ENCODE data around the gene SULT1B1. TPM values are rescaled to one million over a fixed set of nuclear protein-coding genes. Genes with fewer than 3 reads are reported as not detected.

The SULT1B1 gene
- total and polyA plus RNA-seq, 12 donors, result 0.22 to 2.7 (median 0.44) TPM

- no peak overlapping the region for H3K27ac ChIP-seq
- ATAC-seq (no peak), DNase-seq (no peak)
- 90% methylated on average over 1 of the region's 1 CpG for WGBS, 2 donors
- no peak for TF ChIP-seq CTCF (IDR thresholded peaks at IDR 0.05)
- intact Hi-C loops (cut with DNase I), result loop anchor here in 3 of 10 donors (10.0 kb wide), 2 partner anchors 187 to 807 kb away; no protein-coding TSS in a partner anchor
- H3K36me3 ChIP-seq, result no peaks in the 10 kb centered on the region
- H3K4me3 ChIP-seq, result no peak overlapping the region
- no peaks in the 10 kb centered on the region for H3K4me1 ChIP-seq
- no peaks in the 10 kb centered on the region for H3K27me3 ChIP-seq
- peaks cover 0 to 49% (median 7%) of the 10 kb centered on the region in 11 donors for H3K9me3 ChIP-seq
Measured at GRCh38 chr4:69697536-69698242, 62.7 kb downstream of the SULT1B1 start.

GRCh38 chr4:69689599-69689998 lies 70.8 kb downstream of the SULT1B1 start:
- no peak for ATAC-seq
- intact Hi-C loops (cut with DNase I), result loop anchor here in 5 of 10 donors (2.0 to 10.0 kb wide), 5 partner anchors 185 to 875 kb away; no protein-coding TSS in a partner anchor

GRCh38 chr4:69684804-69685203 lies 75.6 kb downstream of the SULT1B1 start:
- 64 to 69% methylated on average over 4 of the region's 4 CpGs for WGBS, 2 donors
- DNase-seq (no peak), ATAC-seq (no peak)
- Histone ChIP-seq H3K27ac (no peak overlapping the region), H3K4me3 (no peak overlapping the region), H3K27me3 (no peaks in the 10 kb centered on the region), H3K9me3 (no peaks in the 10 kb centered on the region), H3K4me1 (no peaks in the 10 kb centered on the region), H3K36me3 (no peaks in the 10 kb centered on the region)
- no peak for TF ChIP-seq CTCF (IDR thresholded peaks at IDR 0.05)
- intact Hi-C loops (cut with DNase I), result loop anchor here in 4 of 10 donors (10.0 kb wide), 4 partner anchors 190 to 880 kb away; no protein-coding TSS in a partner anchor

More at GRCh38 chr4:69689599-69689998, 70.8 kb downstream of the SULT1B1 start:
- no peak overlapping the region for H3K4me3 ChIP-seq
- H3K9me3 ChIP-seq, result peaks cover 0 to 5% (median 0%) of the 10 kb centered on the region in 11 donors
- H3K27me3 ChIP-seq, result no peaks in the 10 kb centered on the region
- no peak overlapping the region for H3K27ac ChIP-seq
- no peaks in the 10 kb centered on the region for H3K4me1 ChIP-seq
- peak; percentile 12 to 65 (median 56) for TF ChIP-seq CTCF (IDR thresholded peaks at IDR 0.05)
- 0 to 3% methylated on average over 1 of the region's 1 CpG for WGBS, 2 donors
- no peak for DNase-seq
- H3K36me3 ChIP-seq, result no peaks in the 10 kb centered on the region

Other genes with a start within 250 kb of the SULT1B1 start
- not detected for gene UGT2A2, start 121.0 kb downstream of the SULT1B1 start, total RNA-seq
- gene UGT2A2, start 121.0 kb downstream of the SULT1B1 start, polyA plus RNA-seq, result not detected
- not detected for gene UGT2A1, start 107.4 kb downstream of the SULT1B1 start, total RNA-seq
- not detected for gene UGT2A1, start 107.4 kb downstream of the SULT1B1 start, polyA plus RNA-seq
- gene SULT1E1, start 99.5 kb upstream of the SULT1B1 start, total RNA-seq, result not detected
- not detected for gene SULT1E1, start 99.5 kb upstream of the SULT1B1 start, polyA plus RNA-seq
- gene CSN1S1, start 170.4 kb upstream of the SULT1B1 start, total RNA-seq, result not detected
- under 1 TPM in 1 of 2 donors, not detected in 1; 0.26 TPM for gene CSN1S1, start 170.4 kb upstream of the SULT1B1 start, polyA plus RNA-seq
- not detected for gene CSN2, start 205.1 kb upstream of the SULT1B1 start, total RNA-seq
- not detected for gene CSN2, start 205.1 kb upstream of the SULT1B1 start, polyA plus RNA-seq
- gene STATH, start 235.3 kb upstream of the SULT1B1 start, total RNA-seq, result not detected
- gene STATH, start 235.3 kb upstream of the SULT1B1 start, polyA plus RNA-seq, result not detected